ENCODE measurements around the gene DNAH5. TPM values are rescaled to one million over a fixed set of nuclear protein-coding genes. Genes with fewer than 3 reads are reported as not detected.
A peak's percentile ranks its signal among the peaks of the same experiment; 100 is the strongest.

Gene DNAH5
- total RNA-seq, 1 donor from 2014 or later: 0.12 TPM

- Mint-ChIP-seq H3K9me3 (peaks cover 6% of the 10 kb centered on the region), H3K27ac (ENCODE audit: unreplicated experiment) (no peak overlapping the region), H3K4me1 (no peaks in the 10 kb centered on the region), H3K36me3 (ENCODE audit: low read depth) (no peaks in the 10 kb centered on the region), H3K4me3 (no peak overlapping the region), H3K27me3 (ENCODE audit: low read depth) (peaks cover 15% of the 10 kb centered on the region)
- no peak for DNase-seq (ENCODE audit: low read depth, low spot score)
- TF ChIP-seq CTCF (conservative IDR thresholded peaks at IDR 0.05): no peak
These were observed 85.0 kb downstream of the DNAH5 start for GRCh38 chr5:13859270-13860065.

GRCh38 chr5:13843175-13843846, 101.2 kb downstream of the DNAH5 start:
- no peaks in the 10 kb centered on the region for H3K27me3 Mint-ChIP-seq (ENCODE audit: low read depth)
- no peak for DNase-seq (ENCODE audit: low read depth, low spot score)
- no peaks in the 10 kb centered on the region for H3K36me3 Mint-ChIP-seq (ENCODE audit: low read depth)
- H3K4me3 Mint-ChIP-seq: no peak overlapping the region
- peaks cover 7% of the 10 kb centered on the region for H3K4me1 Mint-ChIP-seq
- H3K9me3 Mint-ChIP-seq: no peaks in the 10 kb centered on the region
- no peak for TF ChIP-seq CTCF (conservative IDR thresholded peaks at IDR 0.05)
- peak overlapping the region; percentile 8 for H3K27ac Mint-ChIP-seq (ENCODE audit: unreplicated experiment)

- TF ChIP-seq CTCF (conservative IDR thresholded peaks at IDR 0.05): no peak
- Mint-ChIP-seq H3K4me1 (no peaks in the 10 kb centered on the region), H3K27me3 (ENCODE audit: low read depth) (no peaks in the 10 kb centered on the region), H3K9me3 (no peaks in the 10 kb centered on the region), H3K36me3 (ENCODE audit: low read depth) (no peaks in the 10 kb centered on the region), H3K4me3 (no peak overlapping the region), H3K27ac (ENCODE audit: unreplicated experiment) (no peak overlapping the region)
- no peak for DNase-seq (ENCODE audit: low read depth, low spot score)
These were observed 111.0 kb downstream of the DNAH5 start for GRCh38 chr5:13833440-13833839.

GRCh38 chr5:13831351-13831750, 113.1 kb downstream of the DNAH5 start:
- Mint-ChIP-seq H3K27ac (ENCODE audit: unreplicated experiment) (no peak overlapping the region), H3K9me3 (peaks cover 4% of the 10 kb centered on the region), H3K4me1 (no peaks in the 10 kb centered on the region), H3K4me3 (no peak overlapping the region), H3K27me3 (ENCODE audit: low read depth) (no peaks in the 10 kb centered on the region), H3K36me3 (ENCODE audit: low read depth) (no peaks in the 10 kb centered on the region)
- DNase-seq (ENCODE audit: low read depth, low spot score): no peak
- TF ChIP-seq CTCF (conservative IDR thresholded peaks at IDR 0.05): no peak

GRCh38 chr5:13830536-13830935, 114.0 kb downstream of the DNAH5 start:
- Mint-ChIP-seq H3K27me3 (ENCODE audit: low read depth) (no peaks in the 10 kb centered on the region), H3K27ac (ENCODE audit: unreplicated experiment) (no peak overlapping the region), H3K9me3 (peaks cover 4% of the 10 kb centered on the region), H3K4me3 (no peak overlapping the region), H3K36me3 (ENCODE audit: low read depth) (no peaks in the 10 kb centered on the region), H3K4me1 (no peaks in the 10 kb centered on the region)
- DNase-seq (ENCODE audit: low read depth, low spot score): no peak
- no peak for TF ChIP-seq CTCF (conservative IDR thresholded peaks at IDR 0.05)

All from neural crest cell (in vitro differentiated cells).